ENCODE results near the gene SPCS2. TPM values are rescaled to one million over a fixed set of nuclear protein-coding genes. Genes with fewer than 3 reads are reported as not detected.
"Not testable (repeated sequence)": the region's sequence is repeated elsewhere in the genome, so short reads cannot be mapped to it uniquely, and the experiment has no call there.

Gene SPCS2
- total RNA-seq, 1 donor from 2014 or later: 35.8 TPM

- DNase-seq: no peak
Measured at GRCh38 chr11:75002516-75002915, 53.5 kb downstream of the SPCS2 start.

- DNase-seq: no peak
Measured at GRCh38 chr11:75004215-75004614, 55.1 kb downstream of the SPCS2 start.

- no peak for DNase-seq
Measured at GRCh38 chr11:75011357-75011756, 62.3 kb downstream of the SPCS2 start.

- no peak for DNase-seq
Measured at GRCh38 chr11:75011872-75012271, 62.8 kb downstream of the SPCS2 start.

GRCh38 chr11:75013051-75013450 is 64.0 kb downstream of the SPCS2 start:
- DNase-seq: no peak

GRCh38 chr11:75014129-75014528 is 65.1 kb downstream of the SPCS2 start:
- peak; percentile 76 for DNase-seq

- not testable (repeated sequence) for DNase-seq
Measured at GRCh38 chr11:75019200-75019599, 70.1 kb downstream of the SPCS2 start.

GRCh38 chr11:75020328-75020727 is 71.3 kb downstream of the SPCS2 start:
- not testable (repeated sequence) for DNase-seq

- DNase-seq: no peak
Measured at GRCh38 chr11:75022296-75022695, 73.2 kb downstream of the SPCS2 start.

- DNase-seq: peak; percentile 88
Measured at GRCh38 chr11:75022759-75023396, 73.8 kb downstream of the SPCS2 start.

GRCh38 chr11:75023446-75024067 is 74.5 kb downstream of the SPCS2 start:
- DNase-seq: no peak

- no peak for DNase-seq
Measured at GRCh38 chr11:75024068-75024449, 75.0 kb downstream of the SPCS2 start.

- DNase-seq: no peak
Measured at GRCh38 chr11:75024764-75025211, 75.7 kb downstream of the SPCS2 start.

- no peak for DNase-seq
Measured at GRCh38 chr11:75025561-75025960, 76.5 kb downstream of the SPCS2 start.

GRCh38 chr11:75028321-75028720 is 79.3 kb downstream of the SPCS2 start:
- DNase-seq: no peak

Small RNAs within 50 kb of the gene (small RNA-seq; reads per million reads assigned to genes)
- not detected for gene RNU6-216P (ENCODE audit: low replicate concordance)

Other genes starting within 250 kb of the SPCS2 start
- gene CHRDL2, start 217.8 kb upstream of the SPCS2 start, total RNA-seq: 1.8 TPM
- gene RNF169, start 200.4 kb upstream of the SPCS2 start, total RNA-seq: 28.7 TPM
- 12.3 TPM for gene XRRA1, start 175 bp upstream of the SPCS2 start, total RNA-seq
- gene NEU3, start 39.7 kb downstream of the SPCS2 start, total RNA-seq: 24.6 TPM
- not detected for gene OR2AT4, start 147.6 kb downstream of the SPCS2 start, total RNA-seq
- 20.3 TPM for gene SLCO2B1, start 201.8 kb downstream of the SPCS2 start, total RNA-seq

Data from tongue (tissue), 3 donors.